ENCODE measurements around the gene THBS3.

GRCh38 chr1:155160128-155160527 lies 47.6 kb downstream of the THBS3 start:
- TF ChIP-seq CTCF (IDR thresholded peaks at IDR 0.05; ENCODE audit: poor library complexity, severe bottlenecking): no peak
- TF ChIP-seq MXI1 (conservative IDR thresholded peaks at IDR 0.05; ENCODE audit: poor library complexity, severe bottlenecking): no peak
- no peak for TF ChIP-seq RAD21 (conservative IDR thresholded peaks at IDR 0.05)
- no peak for TF ChIP-seq POLR2AphosphoS5 (IDR thresholded peaks at IDR 0.05)

Measured in neural cell (in vitro differentiated cells).